ENCODE data around the gene ZNF221.

- TF ChIP-seq CTCF (IDR thresholded peaks at IDR 0.05) = no peak
- no peak for TF ChIP-seq POLR2A (IDR thresholded peaks at IDR 0.05)
Observed at GRCh38 chr19:43928820-43929219, 22.2 kb upstream of the ZNF221 start.
